Upper lobe of right lung (tissue), 1 donor: ENCODE data around the gene ST3GAL2. TPM values are rescaled to one million over a fixed set of nuclear protein-coding genes. Genes with fewer than 3 reads are reported as not detected.
A peak's percentile ranks its signal among the peaks of the same experiment; 100 is the strongest.

Experiments
- ATAC-seq: fragments of 200-7000 bp; cut with Tn5 transposase; one replicate; pipeline ENCODE4 v1.9.1; 2020; ENCODE audit warnings: mild to moderate bottlenecking, moderate library complexity
- DNase-seq: peaks from one replicate; pipeline ENCODE4 v3.0.0-alpha.2; 2020
- H3K27ac ChIP-seq: fragments of 200-600 bp; one replicate; pipeline ENCODE4 v1.8.0; 2022
- H3K27me3 ChIP-seq: fragments of 200-600 bp; one replicate; pipeline ENCODE4 v1.8.0; 2022; ENCODE audit warnings: mild to moderate bottlenecking
- H3K36me3 ChIP-seq: fragments of 200-600 bp; one replicate; pipeline ENCODE4 v1.8.0; 2022
- H3K4me1 ChIP-seq: fragments of 200-600 bp; one replicate; pipeline ENCODE4 v1.8.0; 2022
- H3K4me3 ChIP-seq: fragments of 200-600 bp; one replicate; pipeline ENCODE4 v1.8.0; 2022; ENCODE audit warnings: mild to moderate bottlenecking
- H3K9me3 ChIP-seq: fragments of 200-600 bp; one replicate; pipeline ENCODE4 v1.8.0; 2022
- CTCF ChIP-seq: fragments of 200-600 bp; IDR thresholded peaks from one replicate; pipeline ENCODE4 v1.8.0; 2022; ENCODE audit warnings: antibody characterized with exemption
- intact Hi-C: fragments of 100-400 bp; cut with DNase I; formaldehyde crosslinking; loops from one replicate; pipeline ENCODE4 v1.11.0; 2022
- total RNA-seq: library from RNA; stranded (reverse); fragmentation: NEBNext Ultra II Directional; extraction: Animal tissue kit (Norgen Biotek cat#: 25700); gene quantifications from one replicate; pipeline ENCODE4 v1.2.1, GENCODE V29; 2021
- donor health status: DM: no; HTN: yes; CAD: no; lungs with severe emphysema.

The ST3GAL2 gene
- total RNA-seq, 1 donor from 2014 or later, result 30.9 TPM

- peak; percentile 42 for ATAC-seq
- Histone ChIP-seq H3K4me3 (peak overlapping the region; percentile 76), H3K4me1 (peaks cover 18% of the 10 kb centered on the region), H3K9me3 (no peaks in the 10 kb centered on the region), H3K27ac (peak overlapping the region; percentile 90), H3K36me3 (no peaks in the 10 kb centered on the region), H3K27me3 (no peaks in the 10 kb centered on the region)
- no peak for DNase-seq
- no peak for TF ChIP-seq CTCF
- intact Hi-C loops, result loop anchor here (10.0 kb wide), 1 partner anchor 53 kb away; the partner anchor contains the start of gene ST3GAL2
These were observed 57.1 kb downstream of the ST3GAL2 start for GRCh38 chr16:70381604-70382342.

- Histone ChIP-seq H3K9me3 (no peaks in the 10 kb centered on the region), H3K36me3 (peaks cover 5% of the 10 kb centered on the region), H3K4me1 (peaks cover 18% of the 10 kb centered on the region), H3K4me3 (peak overlapping the region; percentile 76), H3K27me3 (no peaks in the 10 kb centered on the region), H3K27ac (peak overlapping the region; percentile 90)
- intact Hi-C loops, result loop anchor here (10.0 kb wide), 1 partner anchor 54 kb away; the partner anchor contains the start of gene ST3GAL2
- ATAC-seq, result peak; percentile 97
- TF ChIP-seq CTCF, result peak; percentile 32
- DNase-seq, result peak; percentile 98
These were observed 57.8 kb downstream of the ST3GAL2 start for GRCh38 chr16:70380919-70381603.

GRCh38 chr16:70380248-70380918 is 58.5 kb downstream of the ST3GAL2 start:
- peak; percentile 34 for ATAC-seq
- peak; percentile 80 for DNase-seq
- peaks cover 18% of the 10 kb centered on the region for H3K4me1 ChIP-seq
- peak overlapping the region; percentile 90 for H3K27ac ChIP-seq
- peak overlapping the region; percentile 76 for H3K4me3 ChIP-seq
- intact Hi-C loops, result loop anchor here (10.0 kb wide), 1 partner anchor 54 kb away; the partner anchor contains the start of gene ST3GAL2
- H3K36me3 ChIP-seq, result peaks cover 11% of the 10 kb centered on the region
- H3K27me3 ChIP-seq, result no peaks in the 10 kb centered on the region
- H3K9me3 ChIP-seq, result no peaks in the 10 kb centered on the region
- TF ChIP-seq CTCF, result no peak

- H3K36me3 ChIP-seq, result peaks cover 21% of the 10 kb centered on the region
- H3K4me1 ChIP-seq, result peaks cover 18% of the 10 kb centered on the region
- intact Hi-C loops, result no loop called here
- no peak overlapping the region for H3K27ac ChIP-seq
- no peaks in the 10 kb centered on the region for H3K9me3 ChIP-seq
- no peak for ATAC-seq
- H3K4me3 ChIP-seq, result no peak overlapping the region
- no peak for DNase-seq
- no peak for TF ChIP-seq CTCF
- H3K27me3 ChIP-seq, result no peaks in the 10 kb centered on the region
These were observed 59.9 kb downstream of the ST3GAL2 start for GRCh38 chr16:70378869-70379493.

- Histone ChIP-seq H3K27ac (no peak overlapping the region), H3K4me1 (peaks cover 18% of the 10 kb centered on the region), H3K36me3 (peaks cover 32% of the 10 kb centered on the region), H3K27me3 (no peaks in the 10 kb centered on the region), H3K4me3 (no peak overlapping the region), H3K9me3 (no peaks in the 10 kb centered on the region)
- intact Hi-C loops, result no loop called here
- DNase-seq, result no peak
- no peak for TF ChIP-seq CTCF
- no peak for ATAC-seq
These were observed 61.1 kb downstream of the ST3GAL2 start for GRCh38 chr16:70377782-70378181.
